Measurements from ENCODE around the gene ADORA2A.

The ADORA2A gene

GRCh38 chr22:24419475-24419850 lies 7.9 kb upstream of the ADORA2A start:
- no peak for DNase-seq

DNA sequence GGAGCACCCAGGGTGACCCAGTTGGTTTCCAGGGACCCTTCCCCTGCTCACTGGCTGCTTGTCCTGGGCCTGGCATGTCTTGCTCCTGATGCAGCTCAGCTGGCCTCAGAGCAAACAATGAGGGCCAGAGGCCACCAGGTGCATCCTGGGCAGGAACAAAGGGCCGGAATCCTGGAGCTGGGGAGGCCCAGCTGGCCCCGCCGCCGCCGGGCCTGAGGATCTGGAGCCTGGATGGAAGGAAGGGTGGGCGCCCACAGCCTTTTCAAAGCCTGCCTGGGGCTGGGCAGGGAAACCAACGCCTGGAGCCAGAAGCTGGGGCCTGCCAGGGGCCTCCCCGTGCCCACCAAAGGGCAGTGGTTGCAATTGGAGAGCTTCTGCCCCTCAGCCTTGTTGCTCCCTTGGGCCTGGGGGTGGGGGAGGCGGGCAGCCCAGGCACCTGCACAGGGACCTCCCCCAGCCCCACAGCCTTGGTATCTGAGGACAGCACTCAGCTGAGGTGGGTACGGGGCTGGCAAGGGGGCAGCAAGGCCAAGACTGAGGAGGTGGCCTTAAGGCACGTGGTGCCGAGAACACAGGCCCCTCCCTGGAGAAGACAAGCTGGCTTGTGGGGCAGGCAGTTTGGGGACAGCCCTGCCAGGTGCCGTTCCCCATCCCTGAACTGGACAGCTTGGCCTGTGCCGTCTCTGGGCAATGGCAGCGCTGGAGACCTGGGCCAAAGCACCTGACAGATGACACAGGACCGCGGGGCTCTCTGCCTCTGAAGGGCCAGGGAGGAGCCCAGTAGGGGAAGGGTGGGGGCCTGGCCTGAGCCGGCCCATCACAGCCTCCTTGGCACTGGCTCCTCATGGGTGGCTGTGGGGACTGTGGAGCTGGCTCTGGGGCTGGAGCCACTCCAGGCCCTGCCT lies 7.1 kb upstream of the ADORA2A start:
- DNase-seq: no peak

DNA sequence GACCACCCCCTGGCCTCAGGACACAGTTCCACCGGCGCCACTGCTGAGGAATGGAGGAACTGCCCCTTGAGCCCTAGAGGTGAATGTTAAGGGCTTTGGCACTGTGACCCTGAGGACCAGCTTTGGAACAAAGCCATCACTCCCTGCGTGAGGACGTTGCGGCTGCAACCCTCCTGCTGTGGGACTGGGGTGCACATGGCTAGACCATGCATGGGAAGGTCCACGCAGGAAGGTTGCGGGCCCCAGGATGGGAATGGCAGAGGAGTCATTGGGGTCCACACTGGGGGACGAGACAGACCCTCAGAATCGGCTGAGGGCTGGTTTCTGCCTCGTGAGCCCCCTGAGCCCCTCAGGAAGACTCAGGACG lies 6.4 kb upstream of the ADORA2A start:
- no peak for DNase-seq

- no peak for DNase-seq
These were observed 5.9 kb upstream of the ADORA2A start for GRCh38 chr22:24421428-24421931.

- DNase-seq: no peak
These were observed 5.2 kb upstream of the ADORA2A start for GRCh38 chr22:24422102-24422665.

DNA sequence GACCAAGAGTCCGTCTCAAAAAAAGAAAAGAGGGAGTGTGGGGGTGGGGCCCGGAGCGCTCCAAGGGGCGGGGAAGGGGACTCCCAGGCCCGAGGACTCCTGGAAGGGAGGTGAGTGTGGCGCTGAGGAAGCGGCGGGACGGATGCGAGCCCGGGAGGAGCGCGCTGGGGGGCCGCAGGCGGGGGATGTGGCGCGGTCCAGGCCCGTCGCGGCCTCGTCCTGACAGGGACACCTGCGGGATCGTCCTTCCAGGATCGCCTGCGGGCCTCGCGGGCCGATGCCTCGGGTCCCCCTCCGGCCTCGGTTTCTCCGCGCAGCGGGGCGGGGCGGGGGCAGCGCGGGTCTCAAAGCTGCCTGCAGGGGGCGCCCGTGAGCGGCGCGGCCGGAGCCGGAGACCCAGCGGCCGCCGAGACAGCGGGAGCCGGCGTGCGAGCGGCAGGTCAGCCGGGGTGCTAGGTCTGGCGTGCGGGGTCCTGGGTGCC lies 3.8 kb upstream of the ADORA2A start:
- peak in 1 of 2 experiments; percentile 9 for DNase-seq

DNA sequence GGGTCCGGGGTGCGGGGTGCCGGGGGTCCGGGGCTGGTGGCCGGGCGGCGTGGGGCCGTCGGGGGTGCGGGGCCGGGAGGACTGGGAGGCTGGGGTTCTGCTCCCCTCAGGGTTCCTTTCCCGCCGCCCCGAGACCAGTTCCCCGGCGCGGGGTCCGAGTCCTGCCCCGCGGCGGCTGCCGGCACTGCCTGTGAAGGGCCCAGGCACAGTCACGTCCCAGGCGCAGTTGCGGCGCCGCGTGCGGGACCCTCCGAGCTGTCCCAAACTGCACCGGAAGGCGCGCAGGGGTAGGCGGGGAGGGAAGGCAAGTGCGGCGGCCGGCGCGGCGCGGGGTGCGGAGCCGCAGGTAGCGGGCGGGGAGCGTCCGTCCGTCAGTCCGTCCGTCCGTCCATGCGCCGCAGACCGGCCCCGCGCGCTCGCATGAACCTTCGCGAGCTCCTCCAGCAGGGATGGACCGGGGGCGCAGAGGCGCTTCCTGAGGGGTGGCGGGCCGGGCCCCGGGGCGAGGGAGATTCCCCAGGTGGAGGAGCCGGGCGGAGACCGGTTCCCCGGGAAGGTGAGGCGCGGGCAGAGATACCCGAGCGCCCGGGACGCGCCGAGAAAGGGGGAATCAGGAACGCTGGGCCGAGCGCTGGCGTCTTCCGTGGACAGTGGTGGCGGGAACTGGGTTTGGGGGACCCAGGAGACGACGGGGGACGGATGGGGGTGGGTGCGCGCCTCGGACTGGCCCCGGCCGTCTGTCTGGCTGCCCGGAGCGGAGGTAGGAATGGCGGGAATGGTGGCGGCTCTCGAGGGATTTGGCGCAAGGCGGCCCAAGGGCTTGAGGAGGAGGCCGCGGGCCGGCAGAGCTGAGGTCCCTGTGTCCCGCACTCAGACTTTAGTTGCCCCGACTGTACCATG lies 3.1 kb upstream of the ADORA2A start:
- peak in 1 of 2 experiments; percentile 11 for DNase-seq

GRCh38 chr22:24424901-24425775 lies 2.3 kb upstream of the ADORA2A start:
- DNase-seq: no peak

DNA sequence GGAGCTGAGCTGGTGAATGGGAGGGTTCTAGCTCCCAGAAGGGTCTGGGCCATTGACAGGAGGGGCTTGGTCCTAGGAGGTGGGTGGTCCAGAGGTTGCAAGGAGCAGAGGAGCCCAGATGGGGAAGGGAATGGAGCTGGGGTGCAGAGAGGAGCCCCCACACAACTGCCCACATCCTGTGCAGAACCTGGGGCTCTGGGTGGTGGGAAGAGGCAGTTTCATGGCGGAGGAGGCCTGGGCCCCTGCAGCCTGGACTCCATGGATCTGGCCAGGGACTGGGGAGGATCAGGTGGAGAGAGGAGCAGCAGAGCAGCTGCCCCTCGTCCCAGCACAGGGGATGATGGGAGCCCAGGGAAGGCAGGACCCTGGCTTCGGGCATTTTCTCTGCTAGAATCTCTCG lies 963 bp upstream of the ADORA2A start:
- no peak for DNase-seq

GRCh38 chr22:24426851-24427499 lies 424 bp upstream of the ADORA2A start:
- DNase-seq: no peak

GRCh38 chr22:24428751-24429410 lies 1.5 kb downstream of the ADORA2A start:
- DNase-seq: no peak

GRCh38 chr22:24429411-24430365 lies 2.3 kb downstream of the ADORA2A start:
- DNase-seq: peak; percentile 8 to 30

GRCh38 chr22:24430431-24431308 lies 3.3 kb downstream of the ADORA2A start:
- DNase-seq: no peak

- no peak for DNase-seq
These were observed 4.1 kb downstream of the ADORA2A start for GRCh38 chr22:24431309-24432034.

DNA sequence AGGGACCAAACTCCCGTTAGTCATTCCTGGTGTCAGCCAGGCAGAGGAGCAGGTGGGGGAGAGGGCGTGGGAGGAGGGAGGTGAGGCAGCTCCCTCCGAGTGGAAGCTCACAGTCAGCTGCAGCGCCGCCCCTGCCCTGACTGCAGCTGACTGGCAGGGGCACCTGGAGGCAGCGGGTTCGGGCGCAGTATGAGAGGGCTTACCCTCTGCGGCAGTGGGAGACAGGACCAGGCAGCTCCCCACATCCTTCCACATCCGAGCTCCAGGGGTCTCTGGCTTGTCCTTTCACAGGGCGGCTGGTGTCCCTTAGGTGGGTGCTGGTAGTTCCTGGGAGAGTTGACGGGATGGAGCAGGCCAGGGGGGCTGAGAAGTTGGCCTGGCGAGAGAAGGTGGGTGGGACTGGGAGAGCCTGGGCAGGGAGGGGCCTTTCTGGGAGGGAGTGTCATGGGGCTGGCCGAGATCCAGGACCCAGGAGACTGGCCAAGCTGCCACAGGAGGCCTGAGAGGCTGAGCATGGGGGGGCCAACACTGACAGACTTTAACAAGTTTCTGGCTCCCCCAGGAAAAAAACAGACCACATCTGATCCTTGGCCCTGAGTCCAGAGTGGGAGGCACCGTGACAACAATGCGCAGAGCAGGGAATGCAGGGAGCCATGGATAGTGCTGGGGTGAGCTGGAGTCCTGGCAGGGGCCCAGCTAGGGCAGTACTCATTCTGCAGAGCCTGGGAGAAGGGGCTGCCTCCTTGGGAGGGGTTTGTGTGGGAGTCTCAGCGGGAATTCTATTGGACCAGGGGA lies 4.9 kb downstream of the ADORA2A start:
- no peak for DNase-seq

DNA sequence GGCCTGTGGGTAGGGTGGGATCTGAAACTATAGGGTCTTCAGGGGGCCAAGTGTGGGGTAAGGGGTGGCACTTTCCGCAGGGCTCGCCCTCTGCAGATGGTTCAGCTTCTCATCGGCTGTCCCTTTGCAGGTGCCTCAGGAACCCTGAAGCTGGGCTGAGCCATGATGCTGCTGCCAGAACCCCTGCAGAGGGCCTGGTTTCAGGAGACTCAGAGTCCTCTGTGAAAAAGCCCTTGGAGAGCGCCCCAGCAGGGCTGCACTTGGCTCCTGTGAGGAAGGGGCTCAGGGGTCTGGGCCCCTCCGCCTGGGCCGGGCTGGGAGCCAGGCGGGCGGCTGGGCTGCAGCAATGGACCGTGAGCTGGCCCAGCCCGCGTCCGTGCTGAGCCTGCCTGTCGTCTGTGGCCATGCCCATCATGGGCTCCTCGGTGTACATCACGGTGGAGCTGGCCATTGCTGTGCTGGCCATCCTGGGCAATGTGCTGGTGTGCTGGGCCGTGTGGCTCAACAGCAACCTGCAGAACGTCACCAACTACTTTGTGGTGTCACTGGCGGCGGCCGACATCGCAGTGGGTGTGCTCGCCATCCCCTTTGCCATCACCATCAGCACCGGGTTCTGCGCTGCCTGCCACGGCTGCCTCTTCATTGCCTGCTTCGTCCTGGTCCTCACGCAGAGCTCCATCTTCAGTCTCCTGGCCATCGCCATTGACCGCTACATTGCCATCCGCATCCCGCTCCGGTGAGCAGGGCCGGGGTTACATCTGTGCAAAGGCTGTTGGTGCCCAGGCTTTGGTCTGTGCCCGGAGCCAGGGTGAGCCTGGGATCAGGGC lies 5.8 kb downstream of the ADORA2A start:
- no peak for DNase-seq
